ENCODE measurements around the gene DALRD3. TPM values are rescaled to one million over a fixed set of nuclear protein-coding genes. Genes with fewer than 3 reads are reported as not detected.

The DALRD3 gene
- total RNA-seq, 2 donors from 2014 or later, result 50.2 to 60.3 TPM

GRCh38 chr3:49019941-49020329, 1.6 kb upstream of the DALRD3 start:
- H3K9me3 ChIP-seq, result no peaks in the 10 kb centered on the region
- peaks cover 3% of the 10 kb centered on the region for H3K4me1 ChIP-seq (replicated peaks)
- H3K27ac ChIP-seq, result peak overlapping the region; percentile 99 to 100
- no peaks in the 10 kb centered on the region for H3K27me3 ChIP-seq (replicated peaks; ENCODE audit: insufficient read depth)
- TF ChIP-seq CTCF (IDR thresholded peaks at IDR 0.05) (no peak), POLR2A (IDR thresholded peaks at IDR 0.05) (no peak), POLR2AphosphoS5 (IDR thresholded peaks at IDR 0.05) (no peak)
- peak overlapping the region; percentile 79 to 86 for H3K4me3 ChIP-seq
- 36% methylated on average over 12 of the region's 12 CpGs for WGBS
- peaks cover 10 to 15% of the 10 kb centered on the region in 2 donors for H3K36me3 ChIP-seq
- intact Hi-C loops (cut with DNase I), result loop anchor here (5.0 kb wide), 1 partner anchor 72 kb away; the partner anchor contains the start of gene QRICH1
- no peak for DNase-seq (ENCODE audit: low spot score)

- Histone ChIP-seq H3K4me1 (replicated peaks) (peaks cover 3% of the 10 kb centered on the region), H3K27ac (peak overlapping the region; percentile 74 to 75), H3K27me3 (replicated peaks; ENCODE audit: insufficient read depth) (no peaks in the 10 kb centered on the region), H3K4me3 (peak overlapping the region; percentile 50 to 74), H3K9me3 (no peaks in the 10 kb centered on the region), H3K36me3 (peaks cover 12 to 16% of the 10 kb centered on the region in 2 donors)
- no peak for DNase-seq (ENCODE audit: low spot score)
- intact Hi-C loops (cut with DNase I), result no loop called here
- WGBS, result 3% methylated on average over 18 of the region's 18 CpGs
- no peak for TF ChIP-seq CTCF (IDR thresholded peaks at IDR 0.05)
Observed at GRCh38 chr3:49018707-49019006, 277 bp upstream of the DALRD3 start.

GRCh38 chr3:49017229-49017970, 980 bp downstream of the DALRD3 start:
- Histone ChIP-seq H3K9me3 (no peaks in the 10 kb centered on the region), H3K4me1 (replicated peaks) (peaks cover 3% of the 10 kb centered on the region), H3K36me3 (peaks cover 12 to 16% of the 10 kb centered on the region in 2 donors), H3K27me3 (replicated peaks; ENCODE audit: insufficient read depth) (no peaks in the 10 kb centered on the region), H3K27ac (peak overlapping the region; percentile 74 to 75), H3K4me3 (peak overlapping the region; percentile 50 to 74)
- WGBS, result 7% methylated on average over 23 of the region's 23 CpGs
- TF ChIP-seq CTCF (IDR thresholded peaks at IDR 0.05), result no peak
- TF ChIP-seq POLR2A (IDR thresholded peaks at IDR 0.05), result no peak
- TF ChIP-seq POLR2AphosphoS5 (IDR thresholded peaks at IDR 0.05), result no peak
- no peak for DNase-seq (ENCODE audit: low spot score)
- intact Hi-C loops (cut with DNase I), result no loop called here

DNA sequence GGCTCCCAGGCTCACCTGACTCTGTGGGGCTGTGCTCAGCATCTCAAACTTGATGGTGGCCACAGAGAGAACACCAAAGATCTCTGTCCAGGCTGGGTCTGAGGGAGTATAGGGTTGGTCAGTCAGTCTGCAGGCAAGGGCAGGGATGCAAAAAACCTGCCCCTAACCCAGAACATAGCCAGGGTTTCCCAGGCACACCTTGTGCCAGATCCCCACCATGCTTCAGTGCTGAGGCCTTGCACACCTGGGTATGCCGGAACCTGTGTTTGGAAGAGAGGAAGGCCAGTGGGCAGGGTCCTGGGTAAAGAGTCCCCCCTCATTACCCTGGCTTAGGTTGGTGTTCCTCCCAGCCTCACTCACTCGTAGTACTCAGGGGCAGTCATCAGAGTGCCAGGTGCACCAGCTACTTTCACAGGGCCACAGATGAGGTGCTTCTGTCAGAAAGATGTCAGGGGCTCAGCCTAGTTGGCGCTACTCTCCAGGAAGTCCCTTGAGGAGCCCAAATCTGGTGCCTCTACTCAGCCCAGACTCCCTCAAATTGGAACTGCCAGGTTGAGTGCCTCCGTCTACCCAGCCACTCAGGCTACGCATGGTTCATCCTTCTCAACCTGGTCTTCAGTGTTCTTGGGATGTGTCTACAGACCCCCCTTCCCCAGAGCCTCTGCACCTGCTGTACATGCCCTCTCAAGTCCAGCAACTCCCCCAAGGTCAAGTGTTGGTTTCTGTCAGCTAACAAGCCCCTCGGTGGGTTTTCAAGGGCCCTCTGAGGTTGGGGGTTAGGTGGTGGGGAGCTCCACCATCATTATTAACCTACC, 1.8 kb downstream of the DALRD3 start:
- H3K4me1 ChIP-seq (replicated peaks), result peaks cover 3% of the 10 kb centered on the region
- H3K27me3 ChIP-seq (replicated peaks; ENCODE audit: insufficient read depth), result no peaks in the 10 kb centered on the region
- DNase-seq (ENCODE audit: low spot score), result no peak
- no peak overlapping the region for H3K4me3 ChIP-seq
- 87% methylated on average over 6 of the region's 6 CpGs for WGBS
- intact Hi-C loops (cut with DNase I), result no loop called here
- TF ChIP-seq CTCF (IDR thresholded peaks at IDR 0.05), result no peak
- peaks cover 12 to 16% of the 10 kb centered on the region in 2 donors for H3K36me3 ChIP-seq
- no peaks in the 10 kb centered on the region for H3K9me3 ChIP-seq
- no peak overlapping the region for H3K27ac ChIP-seq

Data from prostate gland (tissue), 2 donors.